HG02798 (cell line): ENCODE results near the gene HAGHL.

ENCODE experiments used
- ATAC-seq: cut with Tn5 transposase; IDR thresholded peaks from one replicate; pipeline ENCODE4 v1.9.1; 2021; ENCODE audit warnings: mild to moderate bottlenecking; ENCODE audit not compliant: unreplicated experiment, poor library complexity

The HAGHL gene

GRCh38 chr16:719815-720446 lies 7.0 kb upstream of the HAGHL start:
- ATAC-seq = no peak

- peak; percentile 13 for ATAC-seq
Observed at GRCh38 chr16:720447-720989, 6.4 kb upstream of the HAGHL start.

GRCh38 chr16:720990-721764 lies 5.7 kb upstream of the HAGHL start, which contains the start of gene ANTKMT:
Gene ANTKMT (plus strand): TSS chr16:721146. CDS start chr16:721275, 129 bp downstream.
- ATAC-seq = peak; percentile 76

- no peak for ATAC-seq
Observed at GRCh38 chr16:721765-722540, 5.0 kb upstream of the HAGHL start.

GRCh38 chr16:722835-723633 lies 3.9 kb upstream of the HAGHL start:
- ATAC-seq = no peak

GRCh38 chr16:723695-724094 lies 3.2 kb upstream of the HAGHL start:
- no peak for ATAC-seq

GRCh38 chr16:724188-725040 lies 2.5 kb upstream of the HAGHL start:
- no peak for ATAC-seq

- no peak for ATAC-seq
Observed at GRCh38 chr16:725041-725376, 1.9 kb upstream of the HAGHL start.

- ATAC-seq = no peak
Observed at GRCh38 chr16:725463-726187, 1.3 kb upstream of the HAGHL start.

- no peak for ATAC-seq
Observed at GRCh38 chr16:726188-726437, 793 bp upstream of the HAGHL start.

- ATAC-seq = no peak
Observed at GRCh38 chr16:727291-727977, 528 bp downstream of the HAGHL start.

GRCh38 chr16:728131-728889 lies 1.4 kb downstream of the HAGHL start:
- peak; percentile 32 for ATAC-seq

GRCh38 chr16:728890-729744 lies 2.2 kb downstream of the HAGHL start:
- no peak for ATAC-seq

GRCh38 chr16:729768-730665 lies 3.1 kb downstream of the HAGHL start:
- no peak for ATAC-seq

GRCh38 chr16:730666-731509 lies 4.0 kb downstream of the HAGHL start:
- ATAC-seq = no peak
